Liver (tissue), 9 donors: ENCODE measurements around the gene VWA3A. TPM values are rescaled to one million over a fixed set of nuclear protein-coding genes. Genes with fewer than 3 reads are reported as not detected.
"Not testable (repeated sequence)": the region's sequence is repeated elsewhere in the genome, so short reads cannot be mapped to it uniquely, and the experiment has no call there.

ENCODE experiments used
- DNase-seq: peaks from one replicate; pipeline ENCODE4 v3.0.0-alpha.2; 2017; ENCODE audit warnings: low spot score
- H3K27ac ChIP-seq, 2 donors: one replicate each; pipeline ENCODE4 v1.7.0; 2013; ENCODE audit warnings: inconsistent platforms in 2 of 2, low read length in 2 of 2, control low read depth in 1 of 2, low read depth in 1 of 2, mild to moderate bottlenecking in 1 of 2
- H3K27me3 ChIP-seq, 4 donors: one replicate each; pipeline versions ENCODE4 v1.6.1 to v1.7.0; 2013; ENCODE audit warnings: low read length in 3 of 4, inconsistent platforms in 1 of 4, mild to moderate bottlenecking in 1 of 4, moderate library complexity in 1 of 4; ENCODE audit not compliant: control insufficient read depth in 4 of 4, insufficient read depth in 4 of 4
- H3K36me3 ChIP-seq, 4 donors: one replicate each; pipeline versions ENCODE4 v1.6.1 to v1.7.0; 2013; ENCODE audit warnings: low read length in 3 of 4, mild to moderate bottlenecking in 3 of 4, low read depth in 1 of 4, moderate library complexity in 1 of 4; ENCODE audit not compliant: control insufficient read depth in 4 of 4, insufficient read depth in 3 of 4
- H3K4me1 ChIP-seq, 4 donors: one replicate each; pipeline versions ENCODE4 v1.6.1 to v1.7.0; 2013; ENCODE audit warnings: low read length in 3 of 4, mild to moderate bottlenecking in 3 of 4, moderate library complexity in 1 of 4; ENCODE audit not compliant: control insufficient read depth in 4 of 4, insufficient read depth in 4 of 4
- H3K4me3 ChIP-seq, 3 donors: one replicate each; pipeline versions ENCODE4 v1.6.1 to v1.7.0; 2013; ENCODE audit warnings: low read length in 3 of 3, control low read depth in 1 of 3, low read depth in 1 of 3, mild to moderate bottlenecking in 1 of 3
- H3K9ac ChIP-seq, 2 donors: one replicate each; pipeline ENCODE4 v1.7.0; 2013; ENCODE audit warnings: low read length in 2 of 2, mild to moderate bottlenecking in 2 of 2, moderate library complexity in 2 of 2, control low read depth in 1 of 2, low read depth in 1 of 2
- H3K9me3 ChIP-seq, 4 donors: one replicate each; pipeline versions ENCODE4 v1.6.1 to v1.7.0; 2013; ENCODE audit warnings: low read length in 3 of 4; ENCODE audit not compliant: control insufficient read depth in 4 of 4
- ATF3 ChIP-seq: IDR thresholded peaks from 2 replicates; pipeline ENCODE4 v1.6.1; 2016; ENCODE audit warnings: antibody characterized with exemption
- CTCF ChIP-seq: fragments of 150-350 bp; IDR thresholded peaks from 2 replicates; pipeline ENCODE4 v1.5.1; 2017; ENCODE audit warnings: improper control_type of control experiment, low read depth, low read length; ENCODE audit not compliant: missing input control
- EGR1 ChIP-seq, 2 donors: IDR thresholded peaks; 2 replicates each; pipeline ENCODE4 v1.6.1; 2016 to 2018; ENCODE audit warnings: antibody characterized with exemption in 2 of 2, low read depth in 2 of 2
- FOXA1 ChIP-seq: IDR thresholded peaks from 2 replicates; pipeline ENCODE4 v1.6.1; 2016; ENCODE audit warnings: antibody characterized with exemption
- FOXA2 ChIP-seq: IDR thresholded peaks from 2 replicates; pipeline ENCODE4 v1.6.1; 2016; ENCODE audit warnings: antibody characterized with exemption
- HNF4A ChIP-seq, 2 donors: conservative IDR thresholded peaks; 2 replicates each; pipeline ENCODE4 v1.6.1; 2016; ENCODE audit warnings: antibody characterized with exemption in 2 of 2, mild to moderate bottlenecking in 2 of 2
- HNF4G ChIP-seq: IDR thresholded peaks from 2 replicates; pipeline ENCODE4 v1.6.1; 2016; ENCODE audit warnings: antibody characterized with exemption
- JUND ChIP-seq, 2 donors: IDR thresholded peaks; 2 replicates each; pipeline ENCODE4 v1.6.1; 2016; ENCODE audit warnings: antibody characterized with exemption in 2 of 2
- MAX ChIP-seq: IDR thresholded peaks from 2 replicates; pipeline ENCODE4 v1.6.1; 2016; ENCODE audit warnings: antibody characterized with exemption
- RAD21 ChIP-seq, 2 donors: IDR thresholded peaks; 2 replicates each; pipeline ENCODE4 v1.6.1; 2016; ENCODE audit warnings: antibody characterized with exemption in 2 of 2, mild to moderate bottlenecking in 2 of 2
- YY1 ChIP-seq: IDR thresholded peaks from 2 replicates; pipeline ENCODE4 v1.6.1; 2016; ENCODE audit warnings: antibody characterized with exemption, mild to moderate bottlenecking
- ZBTB33 ChIP-seq: IDR thresholded peaks from 2 replicates; pipeline ENCODE4 v1.6.1; 2016; ENCODE audit warnings: antibody characterized with exemption
- whole genome bisulfite sequencing: extraction: QIAGEN DNeasy Blood & Tissue Kit; methylation state at CpG from one replicate; pipeline ENCODE4 v1.1.7; 2013; 5-methylcytosine and 5-hydroxymethylcytosine counted together
- polyA plus RNA-seq, 2 donors: library from polyadenylated mRNA; stranded (reverse) in 1 of 2; unstranded in 1 of 2; fragments of 200-250 nt in 1 of 2; fragments of >200 nt in 1 of 2; fragmentation: Nextera tagmentation in 1 of 2; extraction: Ambion mirVana in 1 of 2; gene quantifications; one replicate each; pipeline versions ENCODE4 v1.2.1 to v1.2.3, GENCODE V29; 2013 to 2015
- total RNA-seq, 2 donors: library from RNA; depleted of rRNA; stranded (reverse); fragments of >200 nt; gene quantifications; one replicate each; pipeline ENCODE4 v1.2.3, GENCODE V29; 2014
- TF ChIP-seq, protein P1 (sequence below): IDR thresholded peaks from 2 replicates; pipeline ENCODE4 v1.6.1; 2016; ENCODE audit warnings: antibody characterized with exemption, mild to moderate bottlenecking
- donor health status: healthy.
- donor health status: healthy.
- donor health status: healthy.
- donor health status: healthy.
- donor health status: healthy.

The VWA3A gene
- total and polyA plus RNA-seq, 4 donors = 0.05 to 0.17 TPM; not detected in 2

DNA sequence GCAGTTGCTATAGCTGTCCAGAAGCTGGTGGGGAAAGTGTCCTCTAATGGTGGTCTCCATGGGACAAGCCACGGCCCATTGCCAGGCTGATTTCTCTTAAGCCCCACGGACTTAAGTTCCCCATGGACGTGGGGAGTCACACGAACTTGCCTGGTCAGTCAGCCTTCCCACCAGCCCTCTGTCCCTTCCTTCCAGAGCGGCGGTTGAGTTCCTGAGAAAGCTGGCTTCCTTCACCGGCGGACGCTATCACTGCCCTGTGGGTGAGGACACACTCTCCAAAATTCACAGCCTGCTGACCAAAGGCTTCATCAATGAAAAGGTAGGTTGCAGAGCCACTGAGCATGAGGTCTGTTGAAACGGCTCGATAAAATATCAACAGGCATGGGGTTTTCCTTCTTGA lies 60.0 kb downstream of the VWA3A start:
- Histone ChIP-seq H3K36me3 (no peaks in the 10 kb centered on the region), H3K27ac (no peak overlapping the region), H3K4me1 (no peaks in the 10 kb centered on the region), H3K9ac (no peak overlapping the region), H3K9me3 (no peaks in the 10 kb centered on the region), H3K4me3 (no peak overlapping the region), H3K27me3 (no peaks in the 10 kb centered on the region)
- no peak for DNase-seq
- WGBS = 89% methylated on average over 11 of the region's 11 CpGs
- TF ChIP-seq HNF4G = no peak
- TF ChIP-seq ZBTB33 = no peak
- TF ChIP-seq ATF3 = no peak
- TF ChIP-seq FOXA2 = no peak
- TF ChIP-seq FOXA1 = no peak
- no peak for TF ChIP-seq CTCF
- TF ChIP-seq RAD21 (IDR thresholded peaks at IDR 0.05) = no peak
- no peak for TF ChIP-seq MAX
- no peak for TF ChIP-seq YY1
- no peak for TF ChIP-seq JUND (IDR thresholded peaks at IDR 0.05)
- TF ChIP-seq EGR1 (IDR thresholded peaks at IDR 0.05; ENCODE audit: low read depth in 2 of 2) = no peak
- no peak for TF ChIP-seq HNF4A (conservative IDR thresholded peaks at IDR 0.05)
- TF ChIP-seq, protein P1, sequence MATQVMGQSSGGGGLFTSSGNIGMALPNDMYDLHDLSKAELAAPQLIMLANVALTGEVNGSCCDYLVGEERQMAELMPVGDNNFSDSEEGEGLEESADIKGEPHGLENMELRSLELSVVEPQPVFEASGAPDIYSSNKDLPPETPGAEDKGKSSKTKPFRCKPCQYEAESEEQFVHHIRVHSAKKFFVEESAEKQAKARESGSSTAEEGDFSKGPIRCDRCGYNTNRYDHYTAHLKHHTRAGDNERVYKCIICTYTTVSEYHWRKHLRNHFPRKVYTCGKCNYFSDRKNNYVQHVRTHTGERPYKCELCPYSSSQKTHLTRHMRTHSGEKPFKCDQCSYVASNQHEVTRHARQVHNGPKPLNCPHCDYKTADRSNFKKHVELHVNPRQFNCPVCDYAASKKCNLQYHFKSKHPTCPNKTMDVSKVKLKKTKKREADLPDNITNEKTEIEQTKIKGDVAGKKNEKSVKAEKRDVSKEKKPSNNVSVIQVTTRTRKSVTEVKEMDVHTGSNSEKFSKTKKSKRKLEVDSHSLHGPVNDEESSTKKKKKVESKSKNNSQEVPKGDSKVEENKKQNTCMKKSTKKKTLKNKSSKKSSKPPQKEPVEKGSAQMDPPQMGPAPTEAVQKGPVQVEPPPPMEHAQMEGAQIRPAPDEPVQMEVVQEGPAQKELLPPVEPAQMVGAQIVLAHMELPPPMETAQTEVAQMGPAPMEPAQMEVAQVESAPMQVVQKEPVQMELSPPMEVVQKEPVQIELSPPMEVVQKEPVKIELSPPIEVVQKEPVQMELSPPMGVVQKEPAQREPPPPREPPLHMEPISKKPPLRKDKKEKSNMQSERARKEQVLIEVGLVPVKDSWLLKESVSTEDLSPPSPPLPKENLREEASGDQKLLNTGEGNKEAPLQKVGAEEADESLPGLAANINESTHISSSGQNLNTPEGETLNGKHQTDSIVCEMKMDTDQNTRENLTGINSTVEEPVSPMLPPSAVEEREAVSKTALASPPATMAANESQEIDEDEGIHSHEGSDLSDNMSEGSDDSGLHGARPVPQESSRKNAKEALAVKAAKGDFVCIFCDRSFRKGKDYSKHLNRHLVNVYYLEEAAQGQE = no peak

- H3K9ac ChIP-seq, H3K27me3 ChIP-seq, DNase-seq, H3K4me1 ChIP-seq, H3K9me3 ChIP-seq, H3K36me3 ChIP-seq, H3K27ac ChIP-seq, H3K4me3 ChIP-seq: not testable (repeated sequence)
- WGBS = 61% methylated on average over 7 of the region's 7 CpGs
Measured at GRCh38 chr16:22153078-22153477, 60.7 kb downstream of the VWA3A start.
